ENCODE measurements around the gene S1PR1.

- TF ChIP-seq FOXP2 (optimal IDR thresholded peaks at IDR 0.05; ENCODE audit: control extremely low read depth, extremely low read length, insufficient read depth) (no peak), POLR2AphosphoS5 (IDR thresholded peaks at IDR 0.05; ENCODE audit: borderline replicate concordance, low read depth, low read length) (no peak), EZH2 (IDR thresholded peaks at IDR 0.05) (no peak)
Measured at GRCh38 chr1:101281751-101282150, 44.9 kb downstream of the S1PR1 start.

Data from SK-N-MC (cell line).